ENCODE results near the gene CTAGE15.
"Not testable (repeated sequence)": the region's sequence is repeated elsewhere in the genome, so short reads cannot be mapped to it uniquely, and the experiment has no call there.

DNA sequence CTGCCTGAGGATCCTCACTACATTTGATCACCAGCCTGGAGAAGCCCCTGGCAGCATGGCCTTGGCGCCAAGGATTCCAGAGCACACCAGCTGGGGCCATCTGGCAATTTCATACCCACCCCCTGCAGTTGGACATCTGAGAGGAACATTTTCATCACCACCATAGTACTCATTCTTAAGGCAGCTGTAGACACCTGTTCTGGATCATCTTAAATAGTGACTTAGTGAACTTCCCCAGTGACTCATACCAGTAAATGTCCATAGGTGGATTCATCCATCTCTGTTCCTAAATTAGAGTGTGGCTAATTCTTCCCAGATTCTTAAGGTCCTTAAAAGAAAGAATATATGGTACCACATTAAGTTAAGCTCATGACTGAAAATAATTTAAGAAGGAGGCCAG is 45.6 kb downstream of the CTAGE15 start:
- TF ChIP-seq ZNF549 (tag by site-specific recombination; IDR thresholded peaks at IDR 0.05) = not testable (repeated sequence)
- TF ChIP-seq, protein P1, sequence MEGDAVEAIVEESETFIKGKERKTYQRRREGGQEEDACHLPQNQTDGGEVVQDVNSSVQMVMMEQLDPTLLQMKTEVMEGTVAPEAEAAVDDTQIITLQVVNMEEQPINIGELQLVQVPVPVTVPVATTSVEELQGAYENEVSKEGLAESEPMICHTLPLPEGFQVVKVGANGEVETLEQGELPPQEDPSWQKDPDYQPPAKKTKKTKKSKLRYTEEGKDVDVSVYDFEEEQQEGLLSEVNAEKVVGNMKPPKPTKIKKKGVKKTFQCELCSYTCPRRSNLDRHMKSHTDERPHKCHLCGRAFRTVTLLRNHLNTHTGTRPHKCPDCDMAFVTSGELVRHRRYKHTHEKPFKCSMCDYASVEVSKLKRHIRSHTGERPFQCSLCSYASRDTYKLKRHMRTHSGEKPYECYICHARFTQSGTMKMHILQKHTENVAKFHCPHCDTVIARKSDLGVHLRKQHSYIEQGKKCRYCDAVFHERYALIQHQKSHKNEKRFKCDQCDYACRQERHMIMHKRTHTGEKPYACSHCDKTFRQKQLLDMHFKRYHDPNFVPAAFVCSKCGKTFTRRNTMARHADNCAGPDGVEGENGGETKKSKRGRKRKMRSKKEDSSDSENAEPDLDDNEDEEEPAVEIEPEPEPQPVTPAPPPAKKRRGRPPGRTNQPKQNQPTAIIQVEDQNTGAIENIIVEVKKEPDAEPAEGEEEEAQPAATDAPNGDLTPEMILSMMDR (tag by site-specific recombination; IDR thresholded peaks at IDR 0.05) = not testable (repeated sequence)
- TF ChIP-seq, protein P2, sequence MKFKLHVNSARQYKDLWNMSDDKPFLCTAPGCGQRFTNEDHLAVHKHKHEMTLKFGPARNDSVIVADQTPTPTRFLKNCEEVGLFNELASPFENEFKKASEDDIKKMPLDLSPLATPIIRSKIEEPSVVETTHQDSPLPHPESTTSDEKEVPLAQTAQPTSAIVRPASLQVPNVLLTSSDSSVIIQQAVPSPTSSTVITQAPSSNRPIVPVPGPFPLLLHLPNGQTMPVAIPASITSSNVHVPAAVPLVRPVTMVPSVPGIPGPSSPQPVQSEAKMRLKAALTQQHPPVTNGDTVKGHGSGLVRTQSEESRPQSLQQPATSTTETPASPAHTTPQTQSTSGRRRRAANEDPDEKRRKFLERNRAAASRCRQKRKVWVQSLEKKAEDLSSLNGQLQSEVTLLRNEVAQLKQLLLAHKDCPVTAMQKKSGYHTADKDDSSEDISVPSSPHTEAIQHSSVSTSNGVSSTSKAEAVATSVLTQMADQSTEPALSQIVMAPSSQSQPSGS (tag by site-specific recombination; IDR thresholded peaks at IDR 0.05; ENCODE audit: low read depth) = not testable (repeated sequence)
